ENCODE results near the gene ZNF775.
A peak's percentile ranks its signal among the peaks of the same experiment; 100 is the strongest.

Gene ZNF775

DNA sequence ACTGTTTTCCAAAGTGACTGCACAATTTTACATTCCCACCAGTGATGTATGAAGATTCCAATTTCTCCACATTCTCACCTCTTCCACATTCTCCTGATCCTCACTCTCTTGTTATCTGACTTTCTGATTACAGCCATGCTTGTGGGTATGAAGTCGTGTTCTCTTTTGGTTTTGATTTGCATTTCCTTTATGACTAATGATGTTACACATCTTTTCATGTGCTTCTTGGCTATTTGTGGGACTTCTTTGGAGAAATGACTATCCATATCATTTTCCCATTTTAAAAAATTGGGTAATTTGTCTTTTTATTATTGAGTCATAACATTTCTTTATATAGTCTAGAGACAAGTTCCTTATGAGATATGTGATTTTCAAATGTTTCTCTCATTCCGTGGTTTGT, 60.8 kb downstream of the ZNF775 start:
- H3K27ac ChIP-seq (replicated peaks), result no peak overlapping the region
- no peaks in the 10 kb centered on the region for H3K27me3 ChIP-seq (ENCODE audit: insufficient read depth, poor library complexity, severe bottlenecking)
- TF ChIP-seq POLR2AphosphoS5 (IDR thresholded peaks at IDR 0.05; ENCODE audit: low read depth) (no peak), GABPA (IDR thresholded peaks at IDR 0.05; ENCODE audit: low read depth) (no peak), SPI1 (IDR thresholded peaks at IDR 0.05; ENCODE audit: borderline replicate concordance, low read depth) (no peak)
- TF ChIP-seq, protein P1, sequence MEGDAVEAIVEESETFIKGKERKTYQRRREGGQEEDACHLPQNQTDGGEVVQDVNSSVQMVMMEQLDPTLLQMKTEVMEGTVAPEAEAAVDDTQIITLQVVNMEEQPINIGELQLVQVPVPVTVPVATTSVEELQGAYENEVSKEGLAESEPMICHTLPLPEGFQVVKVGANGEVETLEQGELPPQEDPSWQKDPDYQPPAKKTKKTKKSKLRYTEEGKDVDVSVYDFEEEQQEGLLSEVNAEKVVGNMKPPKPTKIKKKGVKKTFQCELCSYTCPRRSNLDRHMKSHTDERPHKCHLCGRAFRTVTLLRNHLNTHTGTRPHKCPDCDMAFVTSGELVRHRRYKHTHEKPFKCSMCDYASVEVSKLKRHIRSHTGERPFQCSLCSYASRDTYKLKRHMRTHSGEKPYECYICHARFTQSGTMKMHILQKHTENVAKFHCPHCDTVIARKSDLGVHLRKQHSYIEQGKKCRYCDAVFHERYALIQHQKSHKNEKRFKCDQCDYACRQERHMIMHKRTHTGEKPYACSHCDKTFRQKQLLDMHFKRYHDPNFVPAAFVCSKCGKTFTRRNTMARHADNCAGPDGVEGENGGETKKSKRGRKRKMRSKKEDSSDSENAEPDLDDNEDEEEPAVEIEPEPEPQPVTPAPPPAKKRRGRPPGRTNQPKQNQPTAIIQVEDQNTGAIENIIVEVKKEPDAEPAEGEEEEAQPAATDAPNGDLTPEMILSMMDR (IDR thresholded peaks at IDR 0.05; ENCODE audit: insufficient read depth, low read length), result no peak
- TF ChIP-seq, protein P2, sequence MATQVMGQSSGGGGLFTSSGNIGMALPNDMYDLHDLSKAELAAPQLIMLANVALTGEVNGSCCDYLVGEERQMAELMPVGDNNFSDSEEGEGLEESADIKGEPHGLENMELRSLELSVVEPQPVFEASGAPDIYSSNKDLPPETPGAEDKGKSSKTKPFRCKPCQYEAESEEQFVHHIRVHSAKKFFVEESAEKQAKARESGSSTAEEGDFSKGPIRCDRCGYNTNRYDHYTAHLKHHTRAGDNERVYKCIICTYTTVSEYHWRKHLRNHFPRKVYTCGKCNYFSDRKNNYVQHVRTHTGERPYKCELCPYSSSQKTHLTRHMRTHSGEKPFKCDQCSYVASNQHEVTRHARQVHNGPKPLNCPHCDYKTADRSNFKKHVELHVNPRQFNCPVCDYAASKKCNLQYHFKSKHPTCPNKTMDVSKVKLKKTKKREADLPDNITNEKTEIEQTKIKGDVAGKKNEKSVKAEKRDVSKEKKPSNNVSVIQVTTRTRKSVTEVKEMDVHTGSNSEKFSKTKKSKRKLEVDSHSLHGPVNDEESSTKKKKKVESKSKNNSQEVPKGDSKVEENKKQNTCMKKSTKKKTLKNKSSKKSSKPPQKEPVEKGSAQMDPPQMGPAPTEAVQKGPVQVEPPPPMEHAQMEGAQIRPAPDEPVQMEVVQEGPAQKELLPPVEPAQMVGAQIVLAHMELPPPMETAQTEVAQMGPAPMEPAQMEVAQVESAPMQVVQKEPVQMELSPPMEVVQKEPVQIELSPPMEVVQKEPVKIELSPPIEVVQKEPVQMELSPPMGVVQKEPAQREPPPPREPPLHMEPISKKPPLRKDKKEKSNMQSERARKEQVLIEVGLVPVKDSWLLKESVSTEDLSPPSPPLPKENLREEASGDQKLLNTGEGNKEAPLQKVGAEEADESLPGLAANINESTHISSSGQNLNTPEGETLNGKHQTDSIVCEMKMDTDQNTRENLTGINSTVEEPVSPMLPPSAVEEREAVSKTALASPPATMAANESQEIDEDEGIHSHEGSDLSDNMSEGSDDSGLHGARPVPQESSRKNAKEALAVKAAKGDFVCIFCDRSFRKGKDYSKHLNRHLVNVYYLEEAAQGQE (IDR thresholded peaks at IDR 0.05; ENCODE audit: insufficient replicate concordance, low read depth), result no peak
- DNase-seq (ENCODE audit: low read depth in 1 of 2, low spot score in 1 of 2), result no peak
- no peak overlapping the region for H3K4me3 ChIP-seq (replicated peaks; ENCODE audit: insufficient read depth, low read length)

DNA sequence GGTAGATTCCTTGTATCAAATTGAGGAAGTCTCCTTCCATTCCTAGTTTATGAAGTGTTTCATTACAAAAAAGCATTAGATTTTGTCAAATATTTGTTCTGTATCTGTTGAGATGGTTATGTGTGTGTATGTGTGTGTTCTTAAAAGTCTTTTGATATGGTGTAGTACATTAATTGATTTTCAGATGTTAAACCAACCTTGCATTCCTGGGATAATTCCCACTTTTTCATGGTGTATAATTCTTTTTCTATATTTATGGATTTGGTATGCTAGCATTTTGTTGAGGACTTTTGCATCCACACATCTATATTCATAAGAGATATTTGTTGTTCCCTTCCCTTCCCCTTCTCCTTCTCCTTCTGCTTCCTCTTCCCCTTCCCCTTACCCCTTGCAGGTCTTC, 62.4 kb downstream of the ZNF775 start:
- Histone ChIP-seq H3K4me3 (replicated peaks; ENCODE audit: insufficient read depth, low read length) (no peak overlapping the region), H3K27me3 (ENCODE audit: insufficient read depth, poor library complexity, severe bottlenecking) (no peaks in the 10 kb centered on the region), H3K27ac (replicated peaks) (no peak overlapping the region)
- TF ChIP-seq POLR2AphosphoS5 (IDR thresholded peaks at IDR 0.05; ENCODE audit: low read depth) (no peak), GABPA (IDR thresholded peaks at IDR 0.05; ENCODE audit: low read depth) (no peak), SPI1 (IDR thresholded peaks at IDR 0.05; ENCODE audit: borderline replicate concordance, low read depth) (peak; percentile 34; the same call in 1 of the 2 replicates)
- TF ChIP-seq, protein P2 (IDR thresholded peaks at IDR 0.05; ENCODE audit: insufficient replicate concordance, low read depth), result no peak
- TF ChIP-seq, protein P1 (IDR thresholded peaks at IDR 0.05; ENCODE audit: insufficient read depth, low read length), result no peak
- DNase-seq (ENCODE audit: low read depth in 1 of 2, low spot score in 1 of 2), result no peak

DNA sequence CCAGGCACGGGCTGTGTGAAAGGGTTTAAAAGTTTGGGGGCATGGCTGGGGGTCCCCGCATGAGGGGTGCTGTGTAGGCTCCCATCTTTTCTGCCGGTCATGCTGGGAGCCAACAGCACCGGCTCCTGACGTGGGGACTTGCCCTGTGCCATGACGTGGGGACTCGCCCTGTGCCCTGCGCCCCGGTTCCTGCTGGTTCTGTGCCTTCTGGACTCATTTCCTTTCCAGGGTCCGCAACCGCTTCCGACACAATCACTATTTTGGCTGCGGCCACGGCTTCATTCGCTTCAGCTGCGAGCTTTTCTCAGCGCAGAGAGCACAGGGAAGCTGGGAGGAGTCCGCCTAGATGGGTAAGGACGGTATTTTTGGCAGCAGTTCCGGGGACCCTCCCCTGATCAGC, 63.7 kb downstream of the ZNF775 start:
- H3K4me3 ChIP-seq (replicated peaks; ENCODE audit: insufficient read depth, low read length), result no peak overlapping the region
- no peak for TF ChIP-seq GABPA (IDR thresholded peaks at IDR 0.05; ENCODE audit: low read depth)
- TF ChIP-seq, protein P2 (IDR thresholded peaks at IDR 0.05; ENCODE audit: insufficient replicate concordance, low read depth), result no peak
- TF ChIP-seq SPI1 (IDR thresholded peaks at IDR 0.05; ENCODE audit: borderline replicate concordance, low read depth), result no peak
- TF ChIP-seq, protein P1 (IDR thresholded peaks at IDR 0.05; ENCODE audit: insufficient read depth, low read length), result no peak
- no peak overlapping the region for H3K27ac ChIP-seq (replicated peaks)
- H3K27me3 ChIP-seq (ENCODE audit: insufficient read depth, poor library complexity, severe bottlenecking), result no peaks in the 10 kb centered on the region
- DNase-seq (ENCODE audit: low read depth in 1 of 2, low spot score in 1 of 2), result no peak

Measured in HL-60 (cell line).